NCI-H2081 (cell line): ENCODE measurements around the gene PIK3C2G.

Experiments
- DNase-seq, 2 experiments: peaks; one replicate each; lab custom pipeline; 2025; lab: John Stamatoyannopoulos, UW

The PIK3C2G gene

DNA sequence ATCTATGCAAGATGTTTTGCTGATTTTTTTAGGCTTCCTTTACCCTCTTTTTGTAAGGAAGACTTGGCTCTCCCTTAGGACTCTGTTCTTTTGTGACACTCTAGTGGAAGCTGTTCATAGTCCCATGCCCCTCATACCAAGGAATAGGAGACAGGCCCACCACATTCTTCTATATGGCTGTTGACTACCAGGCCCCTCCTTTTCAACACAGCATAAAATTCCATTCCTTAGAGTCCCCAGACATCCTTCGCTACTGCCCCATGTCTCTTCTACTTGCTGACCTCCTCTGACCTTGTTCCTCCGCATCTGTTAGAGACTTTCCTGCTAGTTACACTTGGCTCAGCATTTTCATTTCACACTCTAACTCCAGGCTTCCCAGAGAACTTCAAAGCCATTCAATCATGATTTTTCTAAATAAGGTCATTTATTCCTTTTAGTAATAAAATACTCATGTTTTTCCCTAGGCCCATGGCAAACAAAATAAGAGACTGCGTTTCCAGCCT is 9.7 kb downstream of the PIK3C2G start:
- DNase-seq, result no peak

DNA sequence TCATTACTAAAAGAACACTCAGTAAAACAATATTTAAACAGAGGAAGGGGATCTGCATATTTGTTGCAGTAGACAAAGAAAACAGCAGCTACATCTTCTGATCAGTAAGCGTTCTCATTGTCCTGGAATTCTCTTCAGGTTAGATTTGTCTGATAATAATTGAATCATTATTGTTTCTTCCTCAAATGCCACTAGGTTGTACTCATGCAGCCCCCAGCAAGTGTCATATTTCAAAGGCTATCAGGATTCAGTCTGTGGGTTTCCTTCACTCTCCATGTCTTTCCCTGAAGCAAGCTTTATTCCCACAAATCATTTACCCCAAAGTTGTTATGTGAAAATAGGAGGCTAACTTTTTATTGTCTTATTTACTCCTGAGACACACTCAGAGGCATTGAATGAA is 14.7 kb downstream of the PIK3C2G start:
- no peak for DNase-seq

DNA sequence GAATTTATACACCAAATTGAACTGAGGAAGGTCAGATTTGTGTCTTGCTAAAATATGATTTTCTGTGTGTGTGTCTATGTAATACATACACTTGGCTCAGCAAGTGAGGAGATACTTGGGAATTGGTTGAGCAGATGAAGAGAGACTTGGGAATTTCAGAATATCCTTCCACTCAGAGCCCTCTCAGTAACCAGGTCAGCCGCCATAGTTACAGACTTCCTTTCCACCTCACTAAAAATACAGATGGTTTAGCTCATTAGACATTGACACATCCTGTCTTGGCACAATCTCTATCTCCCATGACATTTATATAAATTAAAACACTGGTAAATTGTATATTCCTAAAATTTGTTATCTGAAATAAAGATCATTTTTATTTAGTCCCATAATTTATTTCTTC is 15.9 kb downstream of the PIK3C2G start:
- DNase-seq, result no peak

DNA sequence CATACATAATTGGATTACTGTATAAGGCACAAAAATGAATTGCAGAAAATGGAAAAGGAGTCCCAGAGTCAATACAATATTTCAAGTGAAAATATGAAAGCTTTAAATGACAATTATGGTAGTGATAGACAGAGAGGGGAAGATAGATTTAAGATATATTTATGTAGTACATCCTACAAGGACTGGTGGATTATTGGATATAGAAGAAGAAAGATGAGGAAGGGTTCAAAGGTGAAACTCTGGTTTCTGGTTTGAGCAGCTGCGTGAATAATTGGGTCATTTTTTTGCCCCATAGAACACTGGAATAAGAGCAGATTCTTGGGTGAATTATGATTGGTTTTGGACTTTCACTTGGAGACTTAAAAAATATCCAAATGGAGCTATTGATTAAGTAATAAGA is 19.4 kb downstream of the PIK3C2G start:
- DNase-seq, result no peak

DNA sequence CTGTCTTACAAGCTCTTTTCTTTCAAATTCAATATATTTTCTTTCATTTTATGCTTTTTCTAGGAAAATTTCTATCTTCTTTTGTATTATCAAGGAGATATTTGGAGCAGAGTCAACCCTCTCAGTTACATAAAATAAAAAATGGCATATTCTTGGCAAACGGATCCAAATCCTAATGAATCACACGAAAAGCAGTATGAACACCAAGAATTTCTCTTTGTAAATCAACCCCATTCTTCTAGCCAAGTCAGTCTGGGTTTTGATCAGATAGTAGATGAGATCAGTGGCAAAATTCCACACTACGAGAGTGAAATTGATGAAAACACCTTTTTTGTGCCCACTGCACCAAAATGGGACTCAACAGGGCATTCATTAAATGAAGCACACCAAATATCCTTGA is 20.6 kb downstream of the PIK3C2G start:
- no peak for DNase-seq

DNA sequence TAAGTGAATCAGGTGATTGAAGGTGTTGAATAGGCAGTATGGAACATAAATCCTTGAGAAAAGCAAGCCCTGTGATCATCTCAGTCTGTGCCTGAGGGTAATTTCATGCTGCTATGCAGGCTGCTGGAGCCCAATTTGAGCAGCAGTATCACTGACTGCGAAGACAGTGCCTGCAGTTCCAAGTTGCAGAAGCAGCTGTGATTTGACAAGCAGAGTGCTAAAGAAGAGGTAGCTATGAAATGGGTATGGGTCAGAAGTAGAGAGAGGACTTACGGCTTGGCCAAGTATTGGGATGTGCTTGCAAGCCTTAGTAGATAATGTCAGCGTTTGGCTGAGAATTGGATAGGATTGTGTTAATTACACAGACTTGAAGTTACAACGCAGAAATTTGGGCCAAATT is 22.5 kb downstream of the PIK3C2G start:
- DNase-seq, result no peak

DNA sequence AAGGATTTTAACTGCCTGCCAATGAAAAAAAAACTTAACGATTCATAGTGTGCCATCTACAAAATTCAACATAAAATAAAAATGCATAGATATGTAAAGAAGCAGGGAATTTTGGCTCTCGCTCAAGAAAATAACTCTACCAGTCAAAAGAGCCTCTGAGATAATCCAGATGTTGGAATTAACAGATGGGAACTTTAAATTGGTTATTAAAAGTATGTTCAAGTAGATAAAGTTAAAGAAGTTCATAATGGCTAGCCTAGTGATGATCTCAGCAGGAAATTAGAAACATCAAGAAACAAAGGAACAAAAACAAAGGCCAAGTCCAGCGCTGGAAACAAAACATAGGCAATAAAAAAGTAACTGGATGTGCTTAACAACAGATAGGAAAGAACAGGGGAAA is 23.1 kb downstream of the PIK3C2G start:
- no peak for DNase-seq

DNA sequence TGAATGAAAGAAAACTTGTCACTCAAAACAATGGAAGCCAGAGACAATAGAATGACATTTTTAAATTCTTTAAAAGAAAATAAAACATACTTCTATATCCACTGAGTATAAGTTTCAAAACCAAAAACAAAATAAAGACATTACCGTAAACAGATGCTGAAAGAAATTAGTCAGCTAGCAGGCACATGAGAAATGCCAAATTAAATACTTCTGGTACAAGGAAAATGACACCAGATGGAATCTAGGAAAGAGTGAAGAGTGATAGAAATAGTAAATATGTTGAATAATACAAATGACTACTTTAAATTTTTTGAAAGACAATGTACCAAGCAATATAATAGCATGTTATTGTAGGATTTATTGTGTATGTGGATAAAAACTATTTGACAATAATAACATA is 23.8 kb downstream of the PIK3C2G start:
- DNase-seq, result no peak

DNA sequence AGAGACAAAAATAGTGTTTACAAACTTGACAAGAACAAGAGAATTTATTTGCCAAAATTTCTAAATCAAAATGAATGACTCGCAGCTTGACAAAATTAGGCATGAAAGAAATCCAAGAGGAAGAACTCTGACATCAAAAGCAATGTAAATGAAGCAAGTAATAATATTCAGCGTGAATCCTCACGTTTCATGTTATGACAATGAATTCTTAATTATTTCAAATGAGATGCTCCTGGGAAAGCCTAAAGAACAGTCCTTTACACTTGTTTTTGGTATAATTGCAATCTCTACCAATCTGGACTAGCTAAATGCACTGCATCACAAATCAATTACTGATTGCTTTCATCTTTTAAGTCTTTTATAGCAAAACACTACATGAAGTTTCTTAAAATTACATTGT is 29.1 kb downstream of the PIK3C2G start:
- no peak for DNase-seq

DNA sequence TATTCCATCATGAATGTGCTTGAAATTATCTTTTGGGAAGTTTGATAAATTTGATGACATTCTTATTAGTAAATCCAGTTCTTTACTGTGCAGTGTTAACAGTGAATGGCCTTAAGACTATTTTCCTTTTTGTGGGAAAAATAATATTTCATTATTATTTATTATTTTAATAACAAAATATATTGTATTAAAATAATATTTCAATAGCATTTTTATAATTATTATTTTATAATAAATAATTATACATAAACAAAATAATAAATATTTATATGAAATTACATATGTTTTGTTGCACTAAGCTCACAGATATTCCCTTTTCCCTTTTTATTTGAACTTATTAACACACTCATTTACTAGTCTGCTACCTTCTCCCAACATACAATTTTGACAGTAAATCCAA is 33.6 kb downstream of the PIK3C2G start:
- no peak for DNase-seq

DNA sequence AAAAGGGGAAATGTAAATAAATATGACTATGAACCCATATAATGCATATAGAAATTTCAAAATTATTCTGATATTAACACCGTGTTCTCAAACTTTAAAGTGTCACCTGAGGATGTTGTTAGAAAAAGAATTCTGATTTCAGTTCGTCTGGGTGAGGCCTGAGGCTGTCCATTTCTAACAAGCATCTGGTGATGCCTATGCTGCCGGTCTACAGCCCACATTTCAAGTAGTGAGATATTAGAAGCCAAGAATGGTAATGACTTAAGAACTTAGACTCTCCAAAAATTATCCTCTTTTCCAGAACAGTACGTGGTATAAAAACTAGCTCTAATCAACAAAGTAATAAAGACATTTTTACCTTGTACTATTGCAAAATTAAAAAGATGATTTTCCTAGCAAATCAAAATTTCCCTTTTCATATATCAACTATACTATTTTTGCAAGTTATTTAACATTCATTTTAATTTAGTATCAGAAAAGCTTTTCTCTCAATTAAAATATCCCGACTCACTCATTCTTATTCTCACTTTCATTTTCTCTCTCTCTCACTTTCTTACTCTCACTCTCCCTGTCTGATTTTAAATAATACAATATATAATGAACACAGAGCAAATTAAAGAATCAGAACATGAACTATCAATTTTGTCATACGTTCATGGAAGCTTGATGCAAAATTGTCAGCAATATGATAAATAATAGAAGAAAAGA is 35.0 kb downstream of the PIK3C2G start:
- DNase-seq, result peak in 1 of 2 experiments; percentile 8

DNA sequence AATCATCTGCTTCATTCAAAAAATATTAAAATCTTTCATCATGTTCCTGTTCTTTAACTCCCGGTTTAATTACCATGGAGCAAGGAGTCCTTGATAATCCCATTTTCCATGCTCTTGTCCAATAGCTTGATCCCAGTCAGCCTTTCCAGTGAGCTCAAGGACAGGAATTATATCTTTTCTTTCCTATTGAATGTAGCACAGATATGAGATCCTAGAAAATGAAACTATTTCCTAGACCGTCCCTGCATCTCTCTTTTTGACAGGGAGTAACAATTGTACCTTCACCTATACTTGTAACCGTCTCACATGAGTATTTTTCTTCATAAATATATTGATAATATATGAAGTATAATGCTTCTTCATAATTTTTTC is 35.6 kb downstream of the PIK3C2G start:
- DNase-seq, result no peak

DNA sequence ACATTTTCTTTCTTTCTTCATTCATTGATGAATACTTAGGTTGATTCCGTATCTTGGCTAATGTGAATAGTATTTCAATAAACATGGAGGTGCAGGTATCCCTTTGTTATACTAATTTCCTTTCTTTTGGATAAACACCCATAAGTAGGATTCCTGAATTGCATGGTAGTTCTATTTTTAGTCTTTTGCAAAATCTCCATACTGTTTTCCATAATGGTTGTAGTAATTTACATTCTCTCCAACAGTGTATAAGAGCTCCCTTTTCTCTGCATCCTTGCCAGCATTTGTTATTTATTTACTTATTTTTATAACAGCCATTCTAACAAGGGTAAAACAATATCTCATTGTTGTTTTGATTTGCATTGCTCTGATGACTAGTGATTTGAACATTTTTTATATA is 36.6 kb downstream of the PIK3C2G start:
- DNase-seq, result no peak

DNA sequence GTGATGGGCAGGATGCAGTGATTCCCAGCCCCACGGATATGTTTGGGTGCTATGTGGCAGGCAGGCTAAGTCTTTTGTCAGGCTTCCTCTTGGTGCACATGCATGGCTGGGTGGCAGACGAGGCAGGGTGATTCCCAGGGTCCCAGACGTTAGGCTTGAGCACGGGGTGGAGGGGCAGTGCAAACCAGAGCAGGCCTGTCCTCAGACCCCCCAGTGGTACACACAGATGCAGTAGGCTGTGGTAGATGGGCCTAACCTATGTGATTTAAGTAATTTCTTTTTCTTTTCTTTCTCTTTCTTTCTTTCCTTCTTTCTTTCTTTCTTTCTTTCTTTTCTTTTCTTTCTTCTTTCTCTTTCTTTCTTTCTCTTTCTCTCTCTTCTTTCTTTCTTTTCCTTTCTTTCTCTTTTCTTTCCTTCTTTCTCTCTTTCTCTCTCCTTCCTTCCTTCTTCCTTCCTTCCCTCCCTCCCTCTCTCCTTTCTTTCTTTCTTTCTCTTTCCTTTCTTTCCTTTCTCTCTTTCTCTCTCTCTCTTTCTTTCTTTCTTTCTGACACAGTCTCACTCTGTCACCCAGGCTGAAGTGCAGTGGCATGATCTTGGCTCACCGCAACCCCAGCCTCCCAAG is 41.6 kb downstream of the PIK3C2G start:
- no peak for DNase-seq

DNA sequence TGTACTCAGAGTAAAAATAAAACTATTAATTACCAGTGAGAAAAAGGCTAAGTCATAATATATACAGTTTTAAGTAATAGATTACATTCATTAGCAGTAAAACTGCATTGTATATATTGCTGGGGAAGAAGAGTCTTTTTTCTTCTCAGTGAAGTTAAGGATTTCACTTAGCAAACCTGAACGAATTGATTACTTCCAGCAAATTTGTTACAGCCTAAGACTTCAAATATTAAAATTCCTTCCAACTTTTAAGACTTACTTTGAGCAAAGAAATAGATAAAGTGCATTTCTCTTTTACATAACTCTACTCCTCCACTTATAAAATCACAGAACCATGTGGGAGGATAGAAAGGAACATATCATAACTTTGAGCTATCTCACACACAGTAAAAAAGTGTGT is 43.3 kb downstream of the PIK3C2G start:
- no peak for DNase-seq

DNA sequence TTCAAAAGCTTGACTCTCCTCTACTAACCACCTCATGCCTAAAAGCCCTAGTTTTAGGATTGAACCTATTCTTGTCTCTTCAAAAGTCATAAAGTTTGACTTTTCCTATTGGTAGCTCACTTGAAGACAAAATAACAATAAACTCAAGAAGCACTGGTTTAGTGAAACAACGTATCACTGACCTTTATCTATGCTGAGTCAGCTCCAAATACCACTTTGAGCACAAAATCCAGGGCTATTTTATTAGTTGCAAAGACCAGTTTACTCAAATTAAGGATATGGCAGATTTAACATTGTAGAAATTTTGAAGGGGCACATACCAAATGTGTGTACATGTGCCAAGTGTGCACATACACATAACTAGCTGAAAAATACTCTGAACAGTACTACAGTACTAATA is 45.0 kb downstream of the PIK3C2G start:
- DNase-seq, result no peak

DNA sequence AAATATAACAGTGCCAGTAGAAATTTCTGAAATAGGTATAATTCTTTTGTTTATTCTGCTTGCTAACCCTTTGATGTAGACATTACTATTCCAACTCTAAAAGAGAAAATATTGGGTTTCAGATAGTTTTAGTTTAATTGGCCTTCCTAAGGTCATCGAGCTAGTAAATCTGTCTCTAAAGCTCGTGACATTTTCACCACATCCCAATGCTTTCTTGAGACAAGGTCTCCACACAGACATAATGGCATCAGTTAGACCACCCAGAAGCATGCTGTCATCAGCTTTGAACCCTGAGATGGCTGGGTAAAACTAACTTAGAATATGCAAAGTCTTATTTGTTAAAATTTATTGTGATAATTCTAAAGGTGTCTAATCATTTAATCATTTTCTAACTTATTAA is 52.0 kb downstream of the PIK3C2G start:
- no peak for DNase-seq

DNA sequence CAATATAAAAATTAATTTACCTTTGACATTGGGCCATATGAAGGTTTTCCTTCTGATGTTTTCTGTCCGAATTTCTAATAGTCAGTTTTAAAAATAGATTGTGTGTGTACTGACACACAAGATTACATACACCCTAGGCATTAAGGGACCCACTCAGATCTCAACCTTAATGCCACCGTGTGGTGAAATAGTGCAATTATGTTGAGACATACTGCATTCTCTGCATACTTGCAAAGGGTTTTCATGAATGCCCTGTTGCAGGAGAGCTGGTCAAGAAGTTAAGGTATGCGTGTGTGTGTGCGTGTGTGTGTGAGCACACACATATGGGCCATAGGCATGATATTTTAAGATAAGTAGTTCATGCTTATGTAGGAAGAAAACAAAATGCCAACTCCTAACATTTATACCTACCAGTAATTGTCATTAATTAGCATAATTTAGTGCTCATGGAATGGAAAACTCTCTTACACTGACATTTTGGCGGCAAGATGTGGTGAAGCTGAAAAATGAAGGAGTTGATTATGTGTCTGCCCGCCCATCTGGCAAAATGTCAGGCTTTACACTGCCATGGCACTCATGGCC is 58.8 kb downstream of the PIK3C2G start:
- DNase-seq, result peak; percentile 8 to 45

DNA sequence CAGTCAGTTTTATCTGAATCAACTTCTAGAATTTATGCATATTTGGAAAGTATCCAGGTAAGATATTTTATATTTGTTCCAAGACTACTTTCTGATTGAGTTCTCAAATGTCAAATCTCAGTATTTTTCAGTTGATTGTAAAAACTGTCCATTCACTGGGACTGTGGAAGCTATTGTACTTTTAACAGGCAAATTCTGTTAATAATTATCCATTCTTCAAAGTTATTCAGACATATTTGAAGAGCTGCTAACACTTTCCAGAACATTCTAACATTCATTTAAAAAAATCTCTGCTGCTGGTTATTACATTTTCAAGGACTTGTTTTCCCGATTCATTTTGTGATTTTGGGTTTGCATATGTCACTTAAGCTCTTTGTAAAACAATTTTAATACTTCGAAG is 59.7 kb downstream of the PIK3C2G start:
- no peak for DNase-seq

DNA sequence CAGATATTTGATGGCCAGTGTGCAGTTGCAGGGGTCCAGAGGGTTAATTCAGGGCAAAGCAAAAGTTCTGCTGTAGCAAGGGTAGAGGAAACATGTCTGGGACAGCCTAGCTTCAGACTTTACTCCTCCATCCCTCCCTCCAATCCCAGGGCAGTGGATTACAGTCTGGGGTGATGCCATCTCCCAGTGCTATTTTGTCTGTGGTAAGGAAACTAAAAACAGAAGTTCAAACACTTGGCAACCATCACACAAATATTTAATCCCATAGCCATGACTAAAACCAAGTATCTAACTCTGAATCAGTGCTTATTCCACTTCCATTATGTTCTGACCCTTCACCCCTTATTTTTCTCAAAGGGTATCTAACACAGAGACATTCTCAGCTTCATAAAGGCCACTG is 61.8 kb downstream of the PIK3C2G start:
- DNase-seq, result no peak

DNA sequence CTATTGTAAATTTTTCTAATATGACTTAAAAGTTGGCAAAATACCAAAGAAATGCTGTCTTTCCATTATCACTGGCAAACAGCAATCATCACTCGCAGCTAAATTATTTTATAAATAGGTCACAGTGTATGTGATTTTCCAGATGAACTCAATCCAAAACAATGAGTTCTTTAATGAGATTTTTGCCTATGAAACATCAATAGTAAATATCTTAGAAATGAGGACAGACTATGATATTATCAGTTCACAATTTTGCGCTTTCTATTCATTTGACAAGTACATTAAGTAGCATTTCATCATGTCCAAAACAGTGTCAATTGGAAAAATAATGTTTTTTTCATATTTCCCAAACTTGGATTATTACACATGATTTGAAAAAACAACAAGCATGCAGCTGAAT is 65.7 kb downstream of the PIK3C2G start:
- DNase-seq, result no peak

DNA sequence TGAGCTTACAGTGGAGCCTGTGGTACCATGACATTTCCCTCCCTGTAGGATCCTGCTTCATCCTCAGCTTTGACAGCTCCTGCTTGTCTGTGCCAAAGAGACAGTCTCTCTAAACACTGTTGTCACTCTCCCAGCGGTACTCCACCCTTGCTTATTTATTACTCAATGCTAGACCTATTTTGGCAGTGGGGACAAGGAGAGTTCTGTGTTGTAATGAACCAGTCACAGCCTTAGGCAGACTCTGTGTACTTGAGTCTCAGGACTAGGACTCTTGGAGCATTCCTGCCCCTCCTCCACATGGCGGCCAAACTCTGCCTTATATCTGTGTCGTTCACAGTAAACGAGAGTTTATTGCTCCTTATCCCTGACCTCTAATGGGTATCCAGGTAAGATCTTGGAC is 70.9 kb downstream of the PIK3C2G start:
- DNase-seq, result no peak

DNA sequence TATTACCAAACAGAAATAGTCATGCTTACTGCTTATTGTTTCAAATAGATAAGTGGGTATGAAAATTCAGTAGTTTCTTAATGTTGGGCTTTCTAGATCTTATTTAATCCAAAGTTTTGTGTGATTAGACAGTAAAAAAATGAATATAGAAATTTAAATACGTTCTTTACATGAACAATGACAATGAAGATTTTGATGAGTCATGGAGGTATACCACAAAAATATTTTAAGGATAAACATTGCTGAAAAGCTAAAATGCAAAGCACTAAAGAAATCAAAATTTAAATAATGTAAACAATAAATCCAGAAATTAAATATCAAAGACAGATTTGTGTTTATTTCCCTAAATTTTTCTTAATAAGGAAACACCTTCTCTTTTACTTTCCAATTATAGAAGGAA is 78.3 kb downstream of the PIK3C2G start:
- no peak for DNase-seq

DNA sequence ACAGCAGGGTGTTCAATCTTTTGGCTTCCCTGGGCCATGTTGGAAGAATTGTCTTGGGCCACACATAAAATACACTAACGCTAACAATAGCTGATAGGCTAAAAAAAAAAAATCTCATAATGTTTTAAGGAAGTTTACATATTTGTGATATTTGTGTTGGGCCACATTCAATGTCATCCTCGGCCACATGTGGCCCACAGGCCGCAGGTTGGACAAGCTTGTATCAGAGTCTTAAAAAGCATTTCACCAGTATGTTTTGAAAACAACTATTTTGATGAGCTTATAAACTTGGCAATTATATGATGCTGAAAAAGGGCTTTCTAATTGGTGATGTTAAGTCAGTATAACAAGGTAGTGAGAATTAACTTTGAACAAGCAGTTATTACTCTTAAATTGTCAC is 78.9 kb downstream of the PIK3C2G start:
- no peak for DNase-seq
